Measurements from ENCODE around the gene HEPHL1. TPM values are rescaled to one million over a fixed set of nuclear protein-coding genes. Genes with fewer than 3 reads are reported as not detected.

Gene HEPHL1
- total and polyA plus RNA-seq, 2 donors (not counting 1 experiment from before 2014, with no cell fraction given), result not detected

GRCh38 chr11:94134651-94135512, 113.7 kb downstream of the HEPHL1 start:
- H3K27ac ChIP-seq (ENCODE audit: low read length in 2 of 2), result peak overlapping the region in 1 of 2 donors; percentile 16
- H3K4me1 ChIP-seq (ENCODE audit: control insufficient read depth in 2 of 2, insufficient read depth in 2 of 2, low read length in 2 of 2), result peaks cover 28 to 49% of the 10 kb centered on the region in 2 donors
- H3K4me2 ChIP-seq (replicated peaks; ENCODE audit: low read depth, low read length, poor library complexity, severe bottlenecking), result peak overlapping the region; percentile 29
- Mint-ChIP-seq H3K27ac (peak overlapping the region; percentile 60), H3K4me1 (peaks cover 57% of the 10 kb centered on the region), H3K9me3 (ENCODE audit: insufficient read depth) (no peaks in the 10 kb centered on the region), H3K4me3 (no peak overlapping the region), H3K27me3 (no peaks in the 10 kb centered on the region)
- H3K9ac ChIP-seq (ENCODE audit: low read length), result no peak overlapping the region
- no peaks in the 10 kb centered on the region for H3K27me3 ChIP-seq (replicated peaks in 1 of 4; ENCODE audit: control extremely low read depth in 1 of 4, control insufficient read depth in 3 of 4, insufficient read depth in 4 of 4, low read length in 3 of 4)
- 62% methylated on average over 8 of the region's 10 CpGs for WGBS (ENCODE audit: insufficient coverage)
- peaks cover 68% of the 10 kb centered on the region for H3K79me2 ChIP-seq (ENCODE audit: control insufficient read depth, insufficient read depth, low read length)
- H3K4me3 ChIP-seq (ENCODE audit: control extremely low read depth in 1 of 5, extremely low read depth in 1 of 5, insufficient read depth in 1 of 5, low read depth in 2 of 5, low read length in 4 of 5), result no peak overlapping the region
- H4K20me1 ChIP-seq (ENCODE audit: control insufficient read depth, insufficient read depth, low read length, poor library complexity, severe bottlenecking), result peaks cover 20% of the 10 kb centered on the region
- DNase-seq, result no peak
- intact Hi-C loops (cut with micrococcal nuclease), result no loop called here
- no peaks in the 10 kb centered on the region for H3K36me3 ChIP-seq (replicated peaks in 1 of 2; ENCODE audit: control extremely low read depth in 1 of 2, control insufficient read depth in 1 of 2, extremely low read depth in 1 of 2, insufficient read depth in 2 of 2, low read length in 1 of 2)
- H2AFZ ChIP-seq (ENCODE audit: insufficient read depth, low read depth, low read length, poor library complexity, severe bottlenecking), result no peak overlapping the region
- POLR2A ChIA-PET, result no interaction called here
- TF ChIP-seq CTCF (IDR thresholded peaks at IDR 0.05) (no peak), EZH2 (IDR thresholded peaks at IDR 0.05; ENCODE audit: borderline replicate concordance, insufficient read depth, low read depth, low read length, poor library complexity, severe bottlenecking) (no peak)
- CTCF ChIA-PET, result no interaction called here
- H3K9me3 ChIP-seq (ENCODE audit: control extremely low read depth in 1 of 3, control insufficient read depth in 2 of 3, insufficient read depth in 1 of 3, low read length in 2 of 3), result peaks cover 0 to 8% (median 0%) of the 10 kb centered on the region in 3 donors
- peak; percentile 36 for ATAC-seq (ENCODE audit: low read depth)

GRCh38 chr11:94139416-94139815, 118.3 kb downstream of the HEPHL1 start:
- Histone ChIP-seq H3K79me2 (ENCODE audit: control insufficient read depth, insufficient read depth, low read length) (peaks cover 81% of the 10 kb centered on the region), H3K9ac (ENCODE audit: low read length) (no peak overlapping the region), H3K4me1 (ENCODE audit: control insufficient read depth in 2 of 2, insufficient read depth in 2 of 2, low read length in 2 of 2) (peaks cover 19 to 20% of the 10 kb centered on the region in 2 donors), H3K4me3 (ENCODE audit: control extremely low read depth in 1 of 5, extremely low read depth in 1 of 5, insufficient read depth in 1 of 5, low read depth in 2 of 5, low read length in 4 of 5) (no peak overlapping the region), H4K20me1 (ENCODE audit: control insufficient read depth, insufficient read depth, low read length, poor library complexity, severe bottlenecking) (peaks cover 35% of the 10 kb centered on the region), H3K27me3 (replicated peaks in 1 of 4; ENCODE audit: control extremely low read depth in 1 of 4, control insufficient read depth in 3 of 4, insufficient read depth in 4 of 4, low read length in 3 of 4) (no peaks in the 10 kb centered on the region), H3K9me3 (ENCODE audit: control extremely low read depth in 1 of 3, control insufficient read depth in 2 of 3, insufficient read depth in 1 of 3, low read length in 2 of 3) (peaks cover 0 to 8% (median 0%) of the 10 kb centered on the region in 3 donors), H2AFZ (ENCODE audit: insufficient read depth, low read depth, low read length, poor library complexity, severe bottlenecking) (no peak overlapping the region), H3K36me3 (replicated peaks in 1 of 2; ENCODE audit: control extremely low read depth in 1 of 2, control insufficient read depth in 1 of 2, extremely low read depth in 1 of 2, insufficient read depth in 2 of 2, low read length in 1 of 2) (no peaks in the 10 kb centered on the region), H3K27ac (ENCODE audit: low read length in 2 of 2) (no peak overlapping the region), H3K4me2 (replicated peaks; ENCODE audit: low read depth, low read length, poor library complexity, severe bottlenecking) (no peak overlapping the region)
- no peak overlapping the region for H3K4me3 Mint-ChIP-seq
- peaks cover 71% of the 10 kb centered on the region for H3K4me1 Mint-ChIP-seq
- DNase-seq (no peak), ATAC-seq (ENCODE audit: low read depth) (no peak)
- no peaks in the 10 kb centered on the region for H3K27me3 Mint-ChIP-seq
- TF ChIP-seq EZH2 (IDR thresholded peaks at IDR 0.05; ENCODE audit: borderline replicate concordance, insufficient read depth, low read depth, low read length, poor library complexity, severe bottlenecking) (no peak), CTCF (IDR thresholded peaks at IDR 0.05) (no peak)
- 100% methylated on average over 4 of the region's 4 CpGs for WGBS (ENCODE audit: insufficient coverage)
- no peak overlapping the region for H3K27ac Mint-ChIP-seq
- CTCF ChIA-PET, result interaction anchor here (0.8 kb wide), 1 partner anchor 44 kb away, joined by 3 read pairs; no protein-coding TSS in a partner anchor
- intact Hi-C loops (cut with micrococcal nuclease), result no loop called here
- H3K9me3 Mint-ChIP-seq (ENCODE audit: insufficient read depth), result no peaks in the 10 kb centered on the region
- POLR2A ChIA-PET, result no interaction called here

All from B cell (primary cell).